NCI-H146 treated with DMSO at 0.1 percent for 48 hours (cell line): ENCODE measurements around the gene SARDH.
"Not testable (repeated sequence)": the region's sequence is repeated elsewhere in the genome, so short reads cannot be mapped to it uniquely, and the experiment has no call there.

Experiments
- DNase-seq: peaks from one replicate; lab custom pipeline; 2025; ENCODE audit not compliant: unreplicated experiment; lab: John Stamatoyannopoulos, UW

The SARDH gene

DNA sequence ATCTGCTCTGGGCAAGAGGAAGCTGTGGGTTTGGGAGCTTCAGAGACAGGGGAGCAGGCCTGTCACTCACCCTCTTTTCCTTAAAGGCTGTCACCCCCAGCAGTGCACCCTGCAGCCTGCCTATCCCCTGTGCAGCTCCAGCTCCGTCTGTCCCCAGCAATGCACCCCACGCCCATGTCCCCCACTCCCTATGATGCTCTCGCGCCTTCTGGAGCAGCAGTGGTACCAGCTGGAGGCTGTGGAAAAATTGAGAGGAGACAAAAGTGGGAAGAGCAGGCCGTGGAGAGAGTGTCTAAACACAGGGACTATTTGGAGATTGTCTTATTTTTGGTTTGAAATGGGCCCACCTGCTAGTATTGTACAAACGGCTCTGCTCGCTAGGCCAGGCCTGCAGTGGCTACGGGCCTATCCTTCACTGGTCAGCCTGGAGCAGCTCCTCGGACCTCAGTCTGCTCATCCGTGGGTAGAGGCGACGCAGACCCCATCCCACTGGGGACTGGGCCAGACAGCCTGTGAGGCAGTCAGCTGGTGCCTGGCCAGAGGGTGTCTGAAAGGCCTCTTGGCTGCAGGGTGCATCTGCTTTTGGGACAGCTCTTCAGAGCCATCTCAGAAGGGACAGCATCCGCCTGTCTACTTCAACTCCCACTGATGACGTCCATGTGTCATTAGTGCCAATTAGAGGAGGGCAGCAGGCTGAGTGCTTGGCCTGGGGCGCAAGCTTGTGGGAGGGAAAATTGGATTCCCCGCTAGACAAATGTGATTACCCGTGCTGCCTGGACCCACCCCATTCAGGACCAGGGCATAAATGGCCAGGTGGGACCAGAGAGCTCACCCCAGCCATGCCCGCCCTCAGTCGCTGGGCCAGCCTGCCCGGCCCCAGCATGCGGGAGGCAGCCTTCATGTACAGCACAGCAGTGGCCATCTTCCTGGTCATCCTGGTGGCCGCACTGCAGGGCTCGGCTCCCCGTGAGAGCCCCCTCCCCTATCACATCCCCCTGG, 102.3 kb downstream of the SARDH start, which contains the start of gene DBH:
DBH (plus strand) TSS at position 831 of the 999 bp plus-strand sequence; CDS start at position 840, 9 bp downstream.
- DNase-seq = no peak

DNA sequence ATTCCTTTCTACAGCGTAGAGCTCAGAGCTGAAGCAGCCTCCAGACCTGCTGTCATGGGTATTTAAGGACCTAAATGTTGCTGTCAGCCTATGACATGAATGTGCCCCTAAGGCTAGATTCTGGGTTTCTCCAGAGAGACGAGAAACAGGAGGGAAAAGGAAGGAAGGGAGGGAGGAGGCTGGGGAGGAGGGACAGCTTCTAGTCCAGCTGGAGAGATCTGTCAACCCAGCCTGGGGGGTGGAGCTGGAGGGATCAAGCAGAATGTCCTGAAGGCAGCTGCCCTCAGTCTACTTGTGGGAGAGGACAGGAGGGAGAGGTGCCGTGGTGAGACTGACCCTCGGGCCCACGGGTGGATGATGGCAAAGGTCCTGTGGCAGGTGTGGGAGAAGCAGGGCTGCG, 103.1 kb downstream of the SARDH start:
- DNase-seq = no peak

DNA sequence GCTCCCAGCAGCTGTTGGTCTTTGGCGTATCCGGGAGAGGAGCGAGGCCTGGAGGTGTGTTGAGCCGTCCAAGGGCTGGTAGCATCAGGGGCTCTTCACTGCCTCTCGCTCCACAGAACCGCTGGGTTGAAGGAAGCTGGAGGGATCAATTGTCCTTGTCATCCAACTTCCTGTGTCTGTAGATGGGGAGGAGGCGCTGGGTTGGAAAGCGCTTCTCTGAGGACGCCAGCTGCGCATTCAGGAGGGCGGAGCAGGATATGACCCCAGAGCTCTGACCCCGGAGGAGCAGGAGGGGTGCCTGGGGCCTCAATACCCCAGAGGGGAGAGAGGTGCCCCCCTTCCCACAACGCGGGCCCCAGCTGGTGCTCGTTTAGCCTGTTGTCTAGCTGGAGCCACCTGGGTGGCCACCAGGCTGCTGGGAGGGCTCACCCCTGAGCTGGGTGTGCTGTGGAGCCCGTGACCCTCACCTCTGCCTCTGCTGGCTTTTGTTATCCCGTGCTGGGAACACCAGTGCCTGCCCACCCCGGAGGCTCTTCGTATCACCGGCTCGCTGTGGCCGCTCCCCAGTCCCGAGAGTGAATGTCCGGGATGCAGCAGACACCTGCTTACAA, 104.0 kb downstream of the SARDH start:
- peak; percentile 52 for DNase-seq

DNA sequence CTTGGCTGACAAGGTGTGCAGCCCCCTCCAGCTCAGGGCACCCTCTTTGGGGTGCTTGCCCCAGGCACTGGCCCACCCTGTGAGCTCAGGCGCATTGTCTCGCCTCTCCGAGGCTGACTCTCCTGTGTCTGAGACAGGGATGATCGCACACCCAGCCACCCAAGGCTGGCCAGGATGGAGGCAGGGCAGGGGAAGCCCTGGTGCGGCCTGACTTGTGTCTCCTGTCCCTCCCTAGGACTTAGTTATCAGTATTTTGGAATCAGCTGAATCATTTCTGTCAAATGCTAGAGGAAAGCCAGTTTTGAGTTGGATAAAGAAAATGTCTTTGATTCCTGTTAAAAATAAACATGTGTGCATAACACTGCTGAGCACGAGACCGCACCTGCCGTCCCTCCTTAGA, 104.5 kb downstream of the SARDH start:
- no peak for DNase-seq

DNA sequence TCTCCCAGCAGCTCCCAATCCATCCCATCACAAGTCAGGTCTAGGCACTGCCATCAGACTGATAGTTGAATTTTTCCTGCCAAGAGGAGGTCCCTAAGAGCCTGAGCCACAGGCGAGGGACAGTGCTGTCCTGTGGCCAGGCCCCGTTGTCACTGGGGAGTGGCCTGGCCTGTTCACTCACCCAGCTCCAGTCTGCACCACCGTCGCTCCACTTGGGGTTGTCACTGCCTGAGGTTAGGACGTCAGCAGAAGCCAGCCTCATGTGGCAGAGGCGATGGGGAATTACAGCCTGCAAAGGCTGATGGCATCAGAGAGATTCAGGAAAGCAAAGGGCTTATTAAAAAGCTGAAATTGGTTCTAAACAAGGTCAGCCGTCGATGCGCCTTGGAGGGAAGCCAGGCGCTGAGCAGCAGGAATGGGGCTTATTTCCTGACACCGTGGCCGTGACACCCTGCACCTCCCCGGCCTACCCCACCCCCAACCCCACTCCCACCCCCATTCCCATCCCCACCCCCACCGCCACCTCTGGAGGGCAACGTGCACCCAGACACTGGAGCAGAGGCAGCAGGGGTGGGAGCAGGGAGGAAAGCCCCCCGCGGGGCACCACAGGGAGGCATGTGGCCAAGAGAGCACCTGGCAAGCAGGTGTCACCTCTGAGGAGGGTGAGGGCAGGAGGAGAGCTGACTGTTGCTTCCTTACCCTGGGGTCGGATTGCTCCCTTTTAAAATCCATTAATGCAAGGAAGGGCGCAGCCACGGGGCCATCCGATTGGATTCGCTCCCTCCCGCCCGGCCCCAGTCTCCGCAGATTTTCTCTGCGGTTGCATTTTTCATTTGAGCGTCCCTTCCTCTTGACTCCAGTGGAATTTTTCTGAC, 105.1 kb downstream of the SARDH start:
- peak; percentile 63 for DNase-seq

DNA sequence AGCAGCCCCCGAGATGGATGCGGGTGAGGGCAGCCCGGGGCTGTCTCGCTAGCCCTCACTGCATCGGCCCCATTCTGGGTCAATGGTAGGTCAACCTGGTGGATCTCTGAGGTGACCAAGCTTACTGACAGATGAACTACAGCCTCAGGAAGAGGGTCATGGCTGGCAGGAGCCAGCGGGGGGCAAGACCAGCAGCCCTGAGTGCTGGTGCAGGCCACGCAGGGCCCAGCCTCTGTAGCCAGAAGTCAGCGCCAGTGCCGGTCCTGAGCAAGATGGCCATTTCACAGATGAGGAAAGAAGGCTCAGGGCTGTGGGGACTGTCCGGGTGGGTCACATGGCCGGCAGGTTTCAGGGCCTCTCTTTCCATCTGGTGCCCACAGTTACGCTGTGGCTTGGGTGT, 107.0 kb downstream of the SARDH start:
- no peak for DNase-seq

DNA sequence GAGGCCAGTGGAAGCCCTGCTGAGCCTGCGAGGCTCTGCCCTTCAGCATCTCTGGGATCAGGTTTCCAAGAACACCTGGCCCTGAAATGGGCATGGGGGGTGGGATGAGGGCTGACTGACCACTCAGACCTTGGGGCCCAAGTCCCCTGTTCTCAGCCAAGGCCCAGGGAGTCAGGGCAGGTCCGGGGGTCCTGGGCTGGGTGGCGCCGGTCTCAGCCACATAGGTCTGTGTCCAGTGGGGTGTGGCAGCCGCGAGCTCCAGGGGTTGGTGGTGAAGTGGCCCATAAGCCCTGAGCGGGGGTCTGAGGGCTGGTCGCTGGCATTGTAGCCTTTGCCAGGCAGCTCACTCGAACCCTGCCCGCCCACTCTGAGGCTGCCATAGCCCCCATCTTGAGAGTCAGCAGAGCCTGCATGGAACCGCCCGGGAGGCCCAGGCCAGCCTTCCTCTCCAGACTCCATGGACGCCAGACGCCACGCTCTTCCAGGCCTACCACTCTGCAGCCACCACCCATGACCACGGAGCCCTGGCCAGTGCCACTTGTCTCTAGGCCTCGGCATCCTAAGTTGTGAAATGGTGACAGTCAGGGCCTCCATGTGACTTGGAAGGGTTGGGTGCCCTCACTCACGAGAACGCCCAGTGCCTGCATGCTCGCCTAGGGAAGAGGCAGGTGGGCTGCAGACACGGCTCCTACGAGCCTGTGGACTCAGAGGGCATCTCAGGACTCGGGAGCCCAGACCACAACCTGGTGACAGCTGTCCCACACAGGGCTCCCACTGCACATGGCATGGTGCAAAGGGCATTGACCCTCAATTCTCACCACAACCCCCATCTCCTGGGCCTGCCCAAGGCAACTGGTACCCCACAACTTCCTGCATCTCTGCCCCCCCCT, 108.7 kb downstream of the SARDH start:
- no peak for DNase-seq

DNA sequence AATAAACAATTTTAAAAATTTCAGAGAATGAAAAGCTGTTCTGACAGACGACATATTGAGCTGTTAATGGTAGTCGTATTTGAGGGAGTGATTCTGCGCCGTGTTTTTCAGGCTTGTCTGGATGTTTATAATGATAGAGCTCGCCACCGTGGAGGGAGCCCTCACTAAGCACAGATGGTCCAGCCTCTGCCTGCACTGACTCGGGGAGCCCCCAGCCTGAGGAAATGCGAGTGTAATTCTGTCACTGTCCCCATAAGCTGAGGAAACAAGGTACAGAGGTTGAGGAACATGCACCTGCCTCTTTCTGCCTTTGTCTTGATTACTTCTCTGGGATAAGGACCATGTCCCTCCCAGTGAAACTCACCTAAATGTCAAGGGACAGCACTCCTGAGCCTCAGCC, 109.4 kb downstream of the SARDH start:
- no peak for DNase-seq

DNA sequence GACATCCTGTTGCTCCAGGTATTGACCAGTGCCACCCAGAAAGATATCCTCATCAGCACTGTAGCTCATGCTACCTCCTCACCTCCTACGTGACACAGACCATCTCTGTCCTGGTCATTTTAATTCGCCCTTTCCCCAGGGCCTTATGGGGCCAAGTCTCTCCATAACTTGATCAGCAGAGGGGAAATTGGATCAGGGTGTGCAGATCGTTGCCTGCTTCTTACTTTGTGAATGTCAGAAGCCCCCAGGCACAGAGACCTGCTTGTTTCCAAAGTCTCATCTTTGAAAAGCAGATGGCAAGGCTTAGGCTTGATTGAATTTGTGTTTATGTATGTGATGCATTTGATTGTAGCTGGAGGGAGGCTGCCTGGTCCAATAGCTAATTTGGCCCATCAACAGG, 110.8 kb downstream of the SARDH start:
- DNase-seq = no peak

DNA sequence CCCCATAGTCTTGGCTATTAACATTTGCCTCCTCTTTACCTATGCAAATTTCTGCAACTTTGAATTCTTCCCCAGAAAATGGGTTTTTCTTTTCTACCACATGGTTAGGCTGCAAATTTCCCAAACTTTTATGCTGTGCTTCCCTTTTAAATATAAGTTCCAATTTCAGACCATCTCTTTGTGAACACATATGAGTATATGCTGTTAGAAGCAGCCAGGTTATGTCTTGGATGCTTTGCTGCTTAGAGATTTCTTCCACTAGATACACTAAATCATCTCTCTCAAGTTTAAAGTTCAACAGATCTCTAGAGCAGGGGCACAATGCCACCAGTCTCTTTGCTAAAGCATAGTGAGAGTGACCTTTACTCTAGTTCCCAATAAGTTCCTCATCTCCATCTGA, 112.1 kb downstream of the SARDH start:
- DNase-seq = not testable (repeated sequence)

DNA sequence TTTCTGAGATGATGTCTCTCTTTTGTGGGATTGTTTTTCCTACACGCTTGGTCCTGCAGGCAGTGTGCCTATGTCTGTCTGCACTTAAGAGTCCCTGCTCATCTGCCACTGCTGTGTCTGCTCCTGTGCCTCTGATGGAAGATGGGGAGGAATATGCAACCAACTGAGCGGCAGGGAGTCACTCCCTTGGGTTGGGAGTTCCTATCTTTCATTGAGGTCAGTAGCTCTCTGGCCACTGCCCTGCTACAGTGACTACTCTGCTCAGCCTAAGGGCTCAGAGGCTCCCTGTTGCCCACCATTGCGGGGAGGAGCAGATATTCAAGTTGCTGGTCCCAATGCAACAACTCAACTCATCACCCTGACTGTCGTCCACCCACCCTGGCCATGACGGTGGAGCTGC, 115.6 kb downstream of the SARDH start:
- DNase-seq = no peak

DNA sequence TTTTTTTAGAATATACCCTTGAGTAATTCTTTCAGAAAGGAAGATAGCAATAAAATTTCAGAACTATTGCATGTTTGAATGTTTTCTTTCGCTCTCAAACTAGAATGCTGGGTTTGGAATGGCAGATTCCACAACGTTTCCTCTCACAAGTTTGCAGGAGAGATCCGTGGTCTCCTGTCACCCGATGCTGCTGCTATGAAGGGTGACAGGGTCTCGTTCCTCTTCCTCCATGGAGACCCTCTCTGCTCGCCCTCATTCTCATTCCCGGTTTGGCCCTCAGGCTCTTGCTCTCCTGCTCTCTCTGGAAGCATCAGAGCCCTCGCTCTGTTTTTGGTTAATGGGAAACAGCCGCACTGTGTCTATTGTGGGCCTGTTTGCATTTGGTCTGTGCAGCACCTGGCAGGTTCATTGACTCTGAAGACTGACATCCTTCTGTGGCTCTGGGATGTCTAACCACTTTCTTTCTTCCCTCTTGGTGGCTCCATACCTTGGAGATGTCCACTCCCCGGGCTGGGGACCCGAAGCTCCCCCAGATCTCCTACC, 116.4 kb downstream of the SARDH start:
- peak; percentile 69 for DNase-seq

DNA sequence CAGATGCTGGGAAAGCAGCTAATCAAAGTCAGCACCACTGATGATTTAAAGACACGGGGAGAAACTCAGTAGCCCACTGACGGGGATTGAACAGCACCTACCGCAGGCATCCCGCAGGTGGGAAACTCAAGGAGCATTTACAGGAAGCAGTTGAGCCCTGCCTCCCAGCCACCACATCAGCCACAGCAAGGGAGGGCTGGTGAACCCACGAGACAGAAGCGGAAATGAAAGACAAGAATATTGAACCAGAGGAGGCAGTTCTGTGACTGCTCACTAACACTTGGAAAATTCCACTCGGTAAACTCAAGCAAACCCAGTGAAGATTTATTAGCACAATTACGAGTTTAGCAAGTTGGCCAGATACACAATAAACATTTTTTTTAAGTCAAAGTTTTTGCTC, 118.4 kb downstream of the SARDH start:
- no peak for DNase-seq

DNA sequence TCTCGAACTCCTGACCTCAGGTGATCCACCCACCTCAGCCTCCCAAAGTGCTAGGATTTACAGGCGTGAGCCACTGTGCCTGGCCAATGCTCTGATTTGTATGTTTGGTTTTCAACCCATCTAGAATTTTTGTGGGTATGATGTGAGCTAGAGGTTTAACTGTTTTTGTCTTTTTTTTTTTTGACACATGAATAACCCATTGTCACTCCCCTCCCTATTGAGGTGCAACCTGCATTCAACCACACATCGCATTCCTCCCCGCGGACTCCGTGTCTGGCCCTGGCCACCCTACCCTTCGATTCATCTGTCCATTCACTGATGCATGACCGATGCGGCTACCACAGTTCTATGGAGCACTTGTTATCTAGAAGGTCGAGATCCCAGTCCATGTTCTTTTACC, 119.4 kb downstream of the SARDH start:
- no peak for DNase-seq

DNA sequence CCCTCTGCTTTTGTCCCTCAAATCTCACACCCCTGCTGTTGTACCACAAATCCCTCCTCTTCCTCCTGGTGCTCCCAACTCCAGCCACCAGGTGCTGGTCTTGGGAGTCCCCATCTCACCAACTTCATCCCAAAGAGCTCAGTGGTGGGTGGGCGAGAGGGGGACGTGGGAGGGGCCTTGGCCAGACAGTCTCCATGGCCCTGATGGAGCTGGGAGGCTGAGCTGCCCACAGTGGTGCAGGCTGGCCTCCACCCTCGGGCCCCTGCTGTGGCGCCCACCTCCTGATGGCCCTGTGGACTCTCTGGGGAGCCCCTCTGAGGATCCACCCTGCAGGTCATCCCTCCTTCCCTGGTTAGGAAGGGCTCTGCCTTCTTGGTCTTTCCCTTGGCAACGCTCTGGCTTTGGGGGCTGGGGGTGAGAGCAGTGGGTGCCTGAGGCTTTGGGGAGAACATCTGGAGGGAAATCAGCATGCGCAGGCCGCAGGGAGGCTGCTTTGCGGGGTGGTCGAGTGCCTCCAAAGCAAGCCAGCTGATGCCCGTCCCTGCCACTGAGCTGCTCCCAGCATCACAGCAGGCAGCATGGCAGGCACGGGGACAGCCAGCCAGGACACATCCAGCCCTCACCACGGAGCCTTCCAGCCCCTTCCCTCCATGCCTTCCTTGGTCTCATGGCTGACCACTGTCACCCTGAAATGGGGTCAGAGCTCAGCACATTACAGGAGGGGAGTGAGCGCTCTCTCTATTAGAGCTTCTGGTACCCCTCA, 121.3 kb downstream of the SARDH start:
- no peak for DNase-seq

DNA sequence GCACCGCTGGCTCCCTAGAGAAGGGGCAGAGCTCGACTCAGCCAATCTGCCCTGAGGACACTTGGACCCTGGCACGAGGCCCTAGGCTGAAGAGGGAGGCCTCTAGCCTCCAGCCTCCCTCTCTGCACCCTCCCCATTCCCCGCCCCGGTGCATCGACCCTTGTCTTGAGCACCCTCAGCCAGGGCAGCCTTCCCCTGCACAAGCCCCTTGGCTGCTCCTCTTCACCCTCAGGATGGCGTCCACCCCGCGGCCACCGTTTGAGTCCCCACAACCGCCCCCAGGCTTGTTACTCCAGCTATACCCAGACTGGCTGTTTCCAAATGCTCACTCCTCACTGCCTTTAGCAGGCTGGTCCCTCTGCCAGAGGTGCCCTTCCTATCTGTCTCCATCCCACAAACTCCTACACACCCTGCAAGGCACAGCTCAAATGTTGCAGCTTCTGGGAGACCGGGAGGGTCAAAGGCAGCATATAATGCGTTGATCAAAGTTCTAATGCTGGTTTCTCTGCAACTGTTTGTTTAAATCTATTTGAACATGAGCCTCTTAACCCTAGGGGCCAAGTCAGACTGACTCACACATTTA, 122.5 kb downstream of the SARDH start:
- DNase-seq = no peak

DNA sequence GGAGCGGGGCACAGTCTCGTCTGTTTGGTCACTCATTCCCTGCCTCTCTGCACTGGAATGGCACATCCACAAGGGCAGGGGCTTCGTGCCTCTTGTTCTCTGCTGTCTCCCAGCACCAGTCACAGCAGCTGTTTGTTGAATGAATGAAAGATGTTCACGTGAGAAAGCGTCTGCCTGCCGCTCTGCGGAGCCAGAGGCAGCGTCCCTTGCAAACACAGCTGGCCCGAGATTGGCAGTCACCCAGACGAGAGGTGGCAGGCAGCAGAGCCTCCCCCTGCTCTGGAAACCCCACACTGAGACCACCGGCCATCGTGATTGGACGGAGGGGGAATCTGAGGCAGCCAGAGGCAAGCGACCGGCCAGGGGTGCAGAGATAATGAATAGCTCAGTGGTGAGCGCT, 123.0 kb downstream of the SARDH start:
- no peak for DNase-seq

DNA sequence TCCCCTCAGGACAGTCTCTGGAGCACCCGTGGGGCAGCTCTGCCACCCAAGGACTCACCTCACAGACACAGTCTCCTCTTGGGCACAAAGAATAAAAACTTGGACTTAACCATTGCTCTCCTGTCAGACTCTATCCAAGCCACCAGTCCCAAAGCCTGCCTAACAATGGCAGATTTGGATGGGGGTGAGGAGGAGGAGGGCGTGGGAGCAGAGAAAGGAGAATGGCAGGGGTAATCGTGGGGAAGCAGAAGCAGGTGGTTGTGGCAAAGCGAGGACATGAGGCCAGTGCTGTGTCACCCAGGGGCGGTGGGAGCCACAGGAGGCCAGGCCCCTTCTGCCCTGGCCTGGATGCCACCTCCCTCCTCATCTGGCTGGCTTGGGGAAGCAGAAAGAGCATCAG, 123.5 kb downstream of the SARDH start:
- no peak for DNase-seq

DNA sequence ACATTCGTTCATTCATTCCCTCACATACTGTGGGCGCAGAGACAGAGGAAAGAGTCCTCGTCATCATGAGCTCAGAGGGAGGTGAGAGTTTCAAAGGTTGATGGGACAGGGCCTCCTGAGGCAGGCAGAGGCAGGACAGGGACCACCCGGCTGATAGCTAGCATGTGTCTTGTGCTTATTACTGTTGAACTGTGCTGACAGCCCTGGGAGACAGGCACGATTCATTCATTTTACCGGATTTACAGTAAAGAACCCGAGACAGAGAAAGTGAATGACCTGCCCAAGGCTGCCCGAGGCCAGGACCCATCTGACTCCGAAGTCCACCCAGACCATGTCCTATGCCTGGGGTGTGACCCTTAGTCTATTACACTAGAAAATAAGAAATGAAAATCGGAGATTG, 124.1 kb downstream of the SARDH start:
- DNase-seq = no peak
